WTC11 (cell line): Measurements from ENCODE around the gene TREML2. TPM values are rescaled to one million over a fixed set of nuclear protein-coding genes. Genes with fewer than 3 reads are reported as not detected.

ENCODE experiments used
- ATF1 ChIP-seq: sonication (generic); formaldehyde crosslinking; IDR thresholded peaks from 2 replicates; pipeline ENCODE4 v1.8.1; 2023; ENCODE audit warnings: mild to moderate bottlenecking, moderate library complexity, missing genetic modification reagents
- CREB1 ChIP-seq: sonication (generic); formaldehyde crosslinking; IDR thresholded peaks from 2 replicates; pipeline ENCODE4 v1.8.0; 2023; ENCODE audit warnings: mild to moderate bottlenecking, missing genetic modification reagents
- CREM ChIP-seq: sonication (generic); formaldehyde crosslinking; IDR thresholded peaks from 2 replicates; pipeline ENCODE4 v1.8.1; 2022; ENCODE audit warnings: mild to moderate bottlenecking, missing genetic modification reagents, moderate library complexity
- ELF4 ChIP-seq: sonication (generic); formaldehyde crosslinking; IDR thresholded peaks from 2 replicates; pipeline ENCODE4 v1.8.1; 2022; ENCODE audit warnings: low read depth, mild to moderate bottlenecking, moderate library complexity, missing genetic modification reagents
- FOXP1 ChIP-seq: sonication (generic); formaldehyde crosslinking; IDR thresholded peaks from 2 replicates; pipeline ENCODE4 v1.8.0; 2022; ENCODE audit warnings: missing genetic modification reagents, mild to moderate bottlenecking, moderate library complexity, borderline replicate concordance
- GABPB1 ChIP-seq: sonication (generic); formaldehyde crosslinking; IDR thresholded peaks from 2 replicates; pipeline ENCODE4 v1.8.1; 2023; ENCODE audit warnings: mild to moderate bottlenecking, missing genetic modification reagents
- GRHL2 ChIP-seq: fragments of 250-450 bp; sonication (Bioruptor Pico); IDR thresholded peaks from 2 replicates; pipeline ENCODE4 v1.8.0; 2022; ENCODE audit warnings: mild to moderate bottlenecking, moderate library complexity; ENCODE audit not compliant: insufficient replicate concordance, severe bottlenecking
- JAZF1 ChIP-seq: fragments of 250-450 bp; sonication (Bioruptor Pico); IDR thresholded peaks from 2 replicates; pipeline ENCODE4 v1.9.0; 2021; ENCODE audit warnings: moderate library complexity, mild to moderate bottlenecking, inconsistent platforms
- JUN ChIP-seq: sonication (generic); formaldehyde crosslinking; IDR thresholded peaks from 2 replicates; pipeline ENCODE4 v1.8.0; 2023; ENCODE audit warnings: mild to moderate bottlenecking, missing genetic modification reagents
- NFYB ChIP-seq: sonication (generic); formaldehyde crosslinking; conservative IDR thresholded peaks from 2 replicates; pipeline ENCODE4 v1.8.0; 2022; ENCODE audit warnings: low read depth, missing genetic modification reagents
- OVOL2 ChIP-seq: fragments of 250-450 bp; sonication (Bioruptor Pico); IDR thresholded peaks from 2 replicates; pipeline ENCODE4 v1.9.0; 2021; ENCODE audit warnings: mild to moderate bottlenecking, borderline replicate concordance
- SP1 ChIP-seq: sonication (generic); formaldehyde crosslinking; conservative IDR thresholded peaks from 2 replicates; pipeline ENCODE4 v1.8.1; 2022; ENCODE audit warnings: missing genetic modification reagents
- ZNF219 ChIP-seq: sonication (generic); formaldehyde crosslinking; IDR thresholded peaks from 2 replicates; pipeline ENCODE4 v1.8.0; 2023; ENCODE audit warnings: missing genetic modification reagents, mild to moderate bottlenecking, borderline replicate concordance
- ZNF232 ChIP-seq: sonication (generic); formaldehyde crosslinking; IDR thresholded peaks from 2 replicates; pipeline ENCODE4 v1.8.0; 2022; ENCODE audit warnings: mild to moderate bottlenecking, missing genetic modification reagents
- ZNF263 ChIP-seq: sonication (generic); formaldehyde crosslinking; IDR thresholded peaks from 2 replicates; pipeline ENCODE4 v1.8.1; 2022; ENCODE audit warnings: low read depth, mild to moderate bottlenecking, moderate library complexity, missing genetic modification reagents
- ZNF416 ChIP-seq: fragments of 250-450 bp; sonication (Bioruptor Pico); IDR thresholded peaks from 2 replicates; pipeline ENCODE4 v1.9.0; 2021; ENCODE audit warnings: mild to moderate bottlenecking, inconsistent platforms
- ZNF671 ChIP-seq: fragments of 250-450 bp; sonication (Bioruptor Pico); IDR thresholded peaks from 2 replicates; pipeline ENCODE4 v1.8.0; 2021; ENCODE audit warnings: mild to moderate bottlenecking
- total RNA-seq: library from RNA; stranded (reverse); gene quantifications from 3 replicates; pipeline ENCODE4 v1.2.3, GENCODE V29; 2021
- TF ChIP-seq, protein P1 (sequence below): sonication (generic); formaldehyde crosslinking; IDR thresholded peaks from 2 replicates; pipeline ENCODE4 v1.8.0; 2022; ENCODE audit warnings: mild to moderate bottlenecking, missing genetic modification reagents
- TF ChIP-seq, protein P2 (sequence below): sonication (generic); formaldehyde crosslinking; IDR thresholded peaks from 2 replicates; pipeline ENCODE4 v1.8.0; 2022; ENCODE audit warnings: missing genetic modification reagents
- TF ChIP-seq, protein P3 (sequence below): sonication (generic); formaldehyde crosslinking; IDR thresholded peaks from 2 replicates; pipeline ENCODE4 v1.8.0; 2022; ENCODE audit warnings: mild to moderate bottlenecking, missing genetic modification reagents
- TF ChIP-seq, protein P4 (sequence below): sonication (generic); formaldehyde crosslinking; IDR thresholded peaks from 2 replicates; pipeline ENCODE4 v1.8.0; 2022; ENCODE audit warnings: mild to moderate bottlenecking, missing genetic modification reagents
- TF ChIP-seq, protein P5 (sequence below): fragments of 250-450 bp; sonication (Bioruptor Pico); IDR thresholded peaks from 2 replicates; pipeline ENCODE4 v1.9.0; 2021; ENCODE audit warnings: mild to moderate bottlenecking
- TF ChIP-seq, protein P6 (sequence below): sonication (generic); formaldehyde crosslinking; IDR thresholded peaks from 2 replicates; pipeline ENCODE4 v1.8.1; 2023; ENCODE audit warnings: mild to moderate bottlenecking, missing genetic modification reagents, moderate library complexity
- TF ChIP-seq, protein P7 (sequence below): sonication (generic); formaldehyde crosslinking; IDR thresholded peaks from 2 replicates; pipeline ENCODE4 v1.8.1; 2022; ENCODE audit warnings: mild to moderate bottlenecking, moderate library complexity, missing genetic modification reagents
- TF ChIP-seq, protein P8 (sequence below): sonication (generic); formaldehyde crosslinking; IDR thresholded peaks from 2 replicates; pipeline ENCODE4 v1.8.1; 2023; ENCODE audit warnings: mild to moderate bottlenecking, missing genetic modification reagents
- TF ChIP-seq, protein P9 (sequence below): sonication (generic); formaldehyde crosslinking; IDR thresholded peaks from 2 replicates; pipeline ENCODE4 v1.8.0; 2022; ENCODE audit warnings: mild to moderate bottlenecking, missing genetic modification reagents

Gene TREML2
- total RNA-seq, 1 experiment from 2014 or later, result 0.15 TPM

DNA sequence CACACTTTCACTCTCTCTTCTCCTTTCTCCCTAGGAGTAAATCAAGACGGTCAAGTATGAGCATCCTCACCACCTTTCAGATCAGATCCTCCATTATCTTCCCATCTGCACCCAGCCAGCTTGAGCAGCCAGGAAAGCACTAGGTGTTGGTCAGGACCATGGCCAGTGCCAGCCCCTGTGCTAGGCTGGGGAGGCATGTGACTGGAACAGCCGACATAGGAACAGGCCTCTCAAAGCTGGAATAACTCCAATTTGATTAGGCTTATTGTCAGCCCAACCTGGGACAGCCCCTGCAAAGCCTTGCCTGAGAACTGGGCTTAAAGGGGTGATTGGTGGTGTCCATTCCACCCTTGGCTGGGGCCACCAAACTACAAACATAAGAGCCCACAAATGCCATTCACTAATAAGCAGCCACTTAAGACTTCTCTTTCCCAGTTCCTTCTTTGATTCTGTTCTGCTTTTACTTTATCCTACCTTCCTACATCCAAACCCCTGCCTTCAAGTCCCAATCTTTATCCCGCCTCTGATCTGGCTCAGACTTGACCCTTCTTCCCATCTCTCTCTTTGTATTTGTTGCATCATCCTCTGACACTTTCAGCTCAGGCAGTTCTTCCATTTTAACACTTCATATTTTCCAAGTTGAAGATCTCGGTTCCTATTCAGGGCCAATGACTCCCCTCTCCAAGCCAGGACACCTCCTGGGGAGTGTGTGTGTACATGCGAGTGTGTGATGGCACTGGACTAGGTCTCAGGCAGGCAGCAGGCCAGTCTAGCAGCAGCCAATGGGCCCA lies 33.6 kb downstream of the TREML2 start (continued):
- TF ChIP-seq ZNF416 (CRISPR knock-in tag), result no peak
- TF ChIP-seq SP1, result no peak
- no peak for TF ChIP-seq JUN (CRISPR knock-in tag)
- no peak for TF ChIP-seq ATF1 (CRISPR knock-in tag)
- TF ChIP-seq ZNF671 (CRISPR knock-in tag), result no peak
- TF ChIP-seq, protein P1, sequence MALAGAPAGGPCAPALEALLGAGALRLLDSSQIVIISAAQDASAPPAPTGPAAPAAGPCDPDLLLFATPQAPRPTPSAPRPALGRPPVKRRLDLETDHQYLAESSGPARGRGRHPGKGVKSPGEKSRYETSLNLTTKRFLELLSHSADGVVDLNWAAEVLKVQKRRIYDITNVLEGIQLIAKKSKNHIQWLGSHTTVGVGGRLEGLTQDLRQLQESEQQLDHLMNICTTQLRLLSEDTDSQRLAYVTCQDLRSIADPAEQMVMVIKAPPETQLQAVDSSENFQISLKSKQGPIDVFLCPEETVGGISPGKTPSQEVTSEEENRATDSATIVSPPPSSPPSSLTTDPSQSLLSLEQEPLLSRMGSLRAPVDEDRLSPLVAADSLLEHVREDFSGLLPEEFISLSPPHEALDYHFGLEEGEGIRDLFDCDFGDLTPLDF (CRISPR knock-in tag), result no peak
- TF ChIP-seq ELF4 (CRISPR knock-in tag), result no peak
- no peak for TF ChIP-seq GRHL2 (CRISPR knock-in tag)
- TF ChIP-seq FOXP1 (CRISPR knock-in tag), result no peak
- TF ChIP-seq, protein P2, sequence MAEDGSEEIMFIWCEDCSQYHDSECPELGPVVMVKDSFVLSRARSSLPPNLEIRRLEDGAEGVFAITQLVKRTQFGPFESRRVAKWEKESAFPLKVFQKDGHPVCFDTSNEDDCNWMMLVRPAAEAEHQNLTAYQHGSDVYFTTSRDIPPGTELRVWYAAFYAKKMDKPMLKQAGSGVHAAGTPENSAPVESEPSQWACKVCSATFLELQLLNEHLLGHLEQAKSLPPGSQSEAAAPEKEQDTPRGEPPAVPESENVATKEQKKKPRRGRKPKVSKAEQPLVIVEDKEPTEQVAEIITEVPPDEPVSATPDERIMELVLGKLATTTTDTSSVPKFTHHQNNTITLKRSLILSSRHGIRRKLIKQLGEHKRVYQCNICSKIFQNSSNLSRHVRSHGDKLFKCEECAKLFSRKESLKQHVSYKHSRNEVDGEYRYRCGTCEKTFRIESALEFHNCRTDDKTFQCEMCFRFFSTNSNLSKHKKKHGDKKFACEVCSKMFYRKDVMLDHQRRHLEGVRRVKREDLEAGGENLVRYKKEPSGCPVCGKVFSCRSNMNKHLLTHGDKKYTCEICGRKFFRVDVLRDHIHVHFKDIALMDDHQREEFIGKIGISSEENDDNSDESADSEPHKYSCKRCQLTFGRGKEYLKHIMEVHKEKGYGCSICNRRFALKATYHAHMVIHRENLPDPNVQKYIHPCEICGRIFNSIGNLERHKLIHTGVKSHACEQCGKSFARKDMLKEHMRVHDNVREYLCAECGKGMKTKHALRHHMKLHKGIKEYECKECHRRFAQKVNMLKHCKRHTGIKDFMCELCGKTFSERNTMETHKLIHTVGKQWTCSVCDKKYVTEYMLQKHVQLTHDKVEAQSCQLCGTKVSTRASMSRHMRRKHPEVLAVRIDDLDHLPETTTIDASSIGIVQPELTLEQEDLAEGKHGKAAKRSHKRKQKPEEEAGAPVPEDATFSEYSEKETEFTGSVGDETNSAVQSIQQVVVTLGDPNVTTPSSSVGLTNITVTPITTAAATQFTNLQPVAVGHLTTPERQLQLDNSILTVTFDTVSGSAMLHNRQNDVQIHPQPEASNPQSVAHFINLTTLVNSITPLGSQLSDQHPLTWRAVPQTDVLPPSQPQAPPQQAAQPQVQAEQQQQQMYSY (CRISPR knock-in tag), result no peak
- TF ChIP-seq CREM (CRISPR knock-in tag), result no peak
- TF ChIP-seq, protein P3, sequence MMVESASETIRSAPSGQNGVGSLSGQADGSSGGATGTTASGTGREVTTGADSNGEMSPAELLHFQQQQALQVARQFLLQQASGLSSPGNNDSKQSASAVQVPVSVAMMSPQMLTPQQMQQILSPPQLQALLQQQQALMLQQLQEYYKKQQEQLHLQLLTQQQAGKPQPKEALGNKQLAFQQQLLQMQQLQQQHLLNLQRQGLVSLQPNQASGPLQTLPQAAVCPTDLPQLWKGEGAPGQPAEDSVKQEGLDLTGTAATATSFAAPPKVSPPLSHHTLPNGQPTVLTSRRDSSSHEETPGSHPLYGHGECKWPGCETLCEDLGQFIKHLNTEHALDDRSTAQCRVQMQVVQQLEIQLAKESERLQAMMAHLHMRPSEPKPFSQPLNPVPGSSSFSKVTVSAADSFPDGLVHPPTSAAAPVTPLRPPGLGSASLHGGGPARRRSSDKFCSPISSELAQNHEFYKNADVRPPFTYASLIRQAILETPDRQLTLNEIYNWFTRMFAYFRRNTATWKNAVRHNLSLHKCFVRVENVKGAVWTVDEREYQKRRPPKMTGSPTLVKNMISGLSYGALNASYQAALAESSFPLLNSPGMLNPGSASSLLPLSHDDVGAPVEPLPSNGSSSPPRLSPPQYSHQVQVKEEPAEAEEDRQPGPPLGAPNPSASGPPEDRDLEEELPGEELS (CRISPR knock-in tag), result peak; percentile 71
- TF ChIP-seq GABPB1, result no peak
- no peak for TF ChIP-seq ZNF232
- TF ChIP-seq, protein P4, sequence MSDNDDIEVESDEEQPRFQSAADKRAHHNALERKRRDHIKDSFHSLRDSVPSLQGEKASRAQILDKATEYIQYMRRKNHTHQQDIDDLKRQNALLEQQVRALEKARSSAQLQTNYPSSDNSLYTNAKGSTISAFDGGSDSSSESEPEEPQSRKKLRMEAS, result peak; percentile 57; the same call in 1 of the 2 replicates
- TF ChIP-seq JAZF1 (CRISPR knock-in tag), result no peak
- no peak for TF ChIP-seq ZNF263 (CRISPR knock-in tag)
- TF ChIP-seq, protein P5, sequence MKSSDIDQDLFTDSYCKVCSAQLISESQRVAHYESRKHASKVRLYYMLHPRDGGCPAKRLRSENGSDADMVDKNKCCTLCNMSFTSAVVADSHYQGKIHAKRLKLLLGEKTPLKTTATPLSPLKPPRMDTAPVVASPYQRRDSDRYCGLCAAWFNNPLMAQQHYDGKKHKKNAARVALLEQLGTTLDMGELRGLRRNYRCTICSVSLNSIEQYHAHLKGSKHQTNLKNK (CRISPR knock-in tag), result no peak
- TF ChIP-seq NFYB (CRISPR knock-in tag), result no peak
- TF ChIP-seq, protein P6, sequence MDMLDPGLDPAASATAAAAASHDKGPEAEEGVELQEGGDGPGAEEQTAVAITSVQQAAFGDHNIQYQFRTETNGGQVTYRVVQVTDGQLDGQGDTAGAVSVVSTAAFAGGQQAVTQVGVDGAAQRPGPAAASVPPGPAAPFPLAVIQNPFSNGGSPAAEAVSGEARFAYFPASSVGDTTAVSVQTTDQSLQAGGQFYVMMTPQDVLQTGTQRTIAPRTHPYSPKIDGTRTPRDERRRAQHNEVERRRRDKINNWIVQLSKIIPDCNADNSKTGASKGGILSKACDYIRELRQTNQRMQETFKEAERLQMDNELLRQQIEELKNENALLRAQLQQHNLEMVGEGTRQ (CRISPR knock-in tag), result peak; percentile 66
- TF ChIP-seq CREB1, result 0 out of 2 replicates have a peak, but pooled peaks have one; percentile 44
- no peak for TF ChIP-seq OVOL2 (CRISPR knock-in tag)
- TF ChIP-seq, protein P7, sequence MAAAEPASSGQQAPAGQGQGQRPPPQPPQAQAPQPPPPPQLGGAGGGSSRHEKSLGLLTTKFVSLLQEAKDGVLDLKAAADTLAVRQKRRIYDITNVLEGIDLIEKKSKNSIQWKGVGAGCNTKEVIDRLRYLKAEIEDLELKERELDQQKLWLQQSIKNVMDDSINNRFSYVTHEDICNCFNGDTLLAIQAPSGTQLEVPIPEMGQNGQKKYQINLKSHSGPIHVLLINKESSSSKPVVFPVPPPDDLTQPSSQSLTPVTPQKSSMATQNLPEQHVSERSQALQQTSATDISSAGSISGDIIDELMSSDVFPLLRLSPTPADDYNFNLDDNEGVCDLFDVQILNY (CRISPR knock-in tag), result 0 out of 2 replicates have a peak, but pooled peaks have one; percentile 22
- TF ChIP-seq, protein P8, sequence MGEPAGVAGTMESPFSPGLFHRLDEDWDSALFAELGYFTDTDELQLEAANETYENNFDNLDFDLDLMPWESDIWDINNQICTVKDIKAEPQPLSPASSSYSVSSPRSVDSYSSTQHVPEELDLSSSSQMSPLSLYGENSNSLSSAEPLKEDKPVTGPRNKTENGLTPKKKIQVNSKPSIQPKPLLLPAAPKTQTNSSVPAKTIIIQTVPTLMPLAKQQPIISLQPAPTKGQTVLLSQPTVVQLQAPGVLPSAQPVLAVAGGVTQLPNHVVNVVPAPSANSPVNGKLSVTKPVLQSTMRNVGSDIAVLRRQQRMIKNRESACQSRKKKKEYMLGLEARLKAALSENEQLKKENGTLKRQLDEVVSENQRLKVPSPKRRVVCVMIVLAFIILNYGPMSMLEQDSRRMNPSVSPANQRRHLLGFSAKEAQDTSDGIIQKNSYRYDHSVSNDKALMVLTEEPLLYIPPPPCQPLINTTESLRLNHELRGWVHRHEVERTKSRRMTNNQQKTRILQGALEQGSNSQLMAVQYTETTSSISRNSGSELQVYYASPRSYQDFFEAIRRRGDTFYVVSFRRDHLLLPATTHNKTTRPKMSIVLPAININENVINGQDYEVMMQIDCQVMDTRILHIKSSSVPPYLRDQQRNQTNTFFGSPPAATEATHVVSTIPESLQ (CRISPR knock-in tag), result no peak
- 0 out of 2 replicates have a peak, but pooled peaks have one; percentile 40 for TF ChIP-seq ZNF219 (CRISPR knock-in tag)
- TF ChIP-seq, protein P9, sequence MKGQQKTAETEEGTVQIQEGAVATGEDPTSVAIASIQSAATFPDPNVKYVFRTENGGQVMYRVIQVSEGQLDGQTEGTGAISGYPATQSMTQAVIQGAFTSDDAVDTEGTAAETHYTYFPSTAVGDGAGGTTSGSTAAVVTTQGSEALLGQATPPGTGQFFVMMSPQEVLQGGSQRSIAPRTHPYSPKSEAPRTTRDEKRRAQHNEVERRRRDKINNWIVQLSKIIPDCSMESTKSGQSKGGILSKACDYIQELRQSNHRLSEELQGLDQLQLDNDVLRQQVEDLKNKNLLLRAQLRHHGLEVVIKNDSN (CRISPR knock-in tag), result peak; percentile 80; the same call in 1 of the 2 replicates
